Gastroesophageal sphincter (tissue), 3 donors: Measurements from ENCODE around the gene PSPN.

Experiments
- EP300 ChIP-seq: sonication (generic); formaldehyde crosslinking; IDR thresholded peaks from one replicate; pipeline ENCODE4 v1.6.1; 2017; ENCODE audit warnings: antibody characterized with exemption, mild to moderate bottlenecking
- POLR2AphosphoS5 ChIP-seq: sonication (generic); formaldehyde crosslinking; IDR thresholded peaks from one replicate; pipeline ENCODE4 v1.6.1; 2017; ENCODE audit warnings: antibody characterized with exemption
- TF ChIP-seq, protein P1 (sequence below), 4 experiments: fragments of 200-600 bp in 2 of 4; fragments of 450-650 bp in 2 of 4; sonication (generic) in 1 of 4; IDR thresholded peaks; one replicate each; pipeline ENCODE4 v1.5.1; 2017 to 2019; ENCODE audit warnings: antibody characterized with exemption in 4 of 4, mild to moderate bottlenecking in 2 of 4, moderate library complexity in 2 of 4

DNA sequence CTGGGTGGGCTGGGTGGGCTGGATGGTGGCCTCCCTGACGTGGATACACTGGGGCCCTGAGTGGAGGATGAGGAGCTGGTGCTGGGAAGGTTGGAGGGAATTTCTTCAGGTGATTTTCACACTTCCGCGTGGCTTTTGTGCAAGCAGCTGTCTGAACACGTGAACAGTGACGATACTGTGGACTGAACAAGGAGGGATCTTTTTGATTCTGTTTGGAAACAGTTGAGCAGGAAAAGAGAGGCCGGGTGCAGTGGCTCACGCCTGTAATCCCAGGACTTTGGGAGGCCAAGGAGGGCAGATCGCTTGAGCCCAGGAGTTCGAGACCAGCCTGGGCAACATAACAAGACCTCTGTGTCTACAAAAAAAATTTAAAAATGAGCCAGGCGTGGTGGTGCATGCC is 26.3 kb upstream of the PSPN start:
- TF ChIP-seq, protein P1, sequence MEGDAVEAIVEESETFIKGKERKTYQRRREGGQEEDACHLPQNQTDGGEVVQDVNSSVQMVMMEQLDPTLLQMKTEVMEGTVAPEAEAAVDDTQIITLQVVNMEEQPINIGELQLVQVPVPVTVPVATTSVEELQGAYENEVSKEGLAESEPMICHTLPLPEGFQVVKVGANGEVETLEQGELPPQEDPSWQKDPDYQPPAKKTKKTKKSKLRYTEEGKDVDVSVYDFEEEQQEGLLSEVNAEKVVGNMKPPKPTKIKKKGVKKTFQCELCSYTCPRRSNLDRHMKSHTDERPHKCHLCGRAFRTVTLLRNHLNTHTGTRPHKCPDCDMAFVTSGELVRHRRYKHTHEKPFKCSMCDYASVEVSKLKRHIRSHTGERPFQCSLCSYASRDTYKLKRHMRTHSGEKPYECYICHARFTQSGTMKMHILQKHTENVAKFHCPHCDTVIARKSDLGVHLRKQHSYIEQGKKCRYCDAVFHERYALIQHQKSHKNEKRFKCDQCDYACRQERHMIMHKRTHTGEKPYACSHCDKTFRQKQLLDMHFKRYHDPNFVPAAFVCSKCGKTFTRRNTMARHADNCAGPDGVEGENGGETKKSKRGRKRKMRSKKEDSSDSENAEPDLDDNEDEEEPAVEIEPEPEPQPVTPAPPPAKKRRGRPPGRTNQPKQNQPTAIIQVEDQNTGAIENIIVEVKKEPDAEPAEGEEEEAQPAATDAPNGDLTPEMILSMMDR (IDR thresholded peaks at IDR 0.05): no peak
- no peak for TF ChIP-seq POLR2AphosphoS5
- TF ChIP-seq EP300: no peak
